ENCODE measurements around the gene RFX1. TPM values are rescaled to one million over a fixed set of nuclear protein-coding genes. Genes with fewer than 3 reads are reported as not detected.

Gene RFX1
- total and polyA plus RNA-seq, 9 of the 15 experiments (the other 6 are each of a cell fraction or from before 2014, with no cell fraction given), result 0.14 to 19.3 (median 1.2) TPM

DNA sequence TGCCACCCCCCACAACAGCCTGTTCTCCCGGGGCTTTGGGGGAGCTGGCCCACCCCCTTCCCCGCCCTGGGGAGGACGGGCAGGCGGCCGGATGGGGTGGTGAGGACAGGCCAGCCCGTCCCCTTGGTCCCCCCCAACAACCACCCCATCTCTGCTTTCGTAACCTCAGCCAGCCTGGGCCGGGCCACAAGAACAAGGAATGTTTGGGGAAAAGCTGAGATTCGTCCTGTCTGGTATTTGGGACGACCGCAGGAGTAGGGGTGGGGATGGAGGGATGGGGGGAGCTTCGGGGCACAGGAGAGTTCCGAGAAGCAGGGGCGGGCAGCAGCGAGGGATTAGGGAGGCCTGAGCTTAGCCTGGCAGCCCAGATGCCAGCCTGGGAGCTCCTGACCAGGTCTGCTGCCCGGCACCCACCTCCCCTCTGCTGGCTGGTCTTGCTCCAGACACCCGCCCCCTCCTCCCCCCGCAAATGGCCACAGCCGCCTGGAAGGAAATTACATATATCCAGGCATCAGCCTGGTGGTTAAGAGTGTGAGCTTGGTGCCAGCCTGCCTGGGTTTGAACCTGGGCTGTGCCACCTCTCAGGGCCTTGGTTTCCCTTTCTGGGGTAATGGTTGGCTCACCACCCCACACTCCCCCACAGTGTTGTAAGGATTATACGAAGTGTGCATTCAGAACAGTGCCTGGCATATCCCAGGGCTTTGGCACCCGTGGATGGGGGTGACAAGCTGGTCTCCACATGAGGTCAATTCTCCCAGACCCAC lies 67.6 kb downstream of the RFX1 start, which contains the start of gene PODNL1:
Gene PODNL1 (minus strand): TSS at position 117 of the 764 bp plus-strand sequence. CDS start 236 bp downstream, outside the sequence.
- Histone ChIP-seq H3K27me3 (ENCODE audit: control insufficient read depth in 2 of 2, insufficient read depth in 2 of 2, low read length in 2 of 2) (peaks cover 0 to 3% of the 10 kb centered on the region in 2 experiments; a peak in 2 of 5 replicates), H3K4me1 (replicated peaks in 1 of 2; ENCODE audit: control insufficient read depth in 2 of 2, insufficient read depth in 2 of 2, low read length in 2 of 2) (peaks cover 0 to 34% of the 10 kb centered on the region in 2 experiments; a peak in 4 of 5 replicates), H4K20me1 (replicated peaks; ENCODE audit: control insufficient read depth, insufficient read depth, low read length) (0 out of 2 replicates have a peak, but pooled peaks cover 4% of the 10 kb centered on the region), H3K4me2 (ENCODE audit: insufficient read depth, low read length) (no peak within 1 kb of the TSS), H3K9ac (ENCODE audit: insufficient read depth in 1 of 2, low read depth in 2 of 2, low read length in 2 of 2) (no peak within 1 kb of the TSS; a peak in 1 of 4 replicates), H3K9me3 (replicated peaks; ENCODE audit: control insufficient read depth, insufficient read depth, low read depth, low read length) (peaks cover 7% of the 10 kb centered on the region; the same call in 1 of the 2 replicates), H3K9me1 (ENCODE audit: control insufficient read depth, insufficient read depth, low read length) (no peaks in the 10 kb centered on the region), H3K4me3 (no peak within 1 kb of the TSS), H2AFZ (ENCODE audit: low read depth, low read length) (no peak within 1 kb of the TSS), H3K79me2 (ENCODE audit: control insufficient read depth, insufficient read depth, low read length) (no peaks in the 10 kb centered on the region), H3K27ac (ENCODE audit: extremely low read depth, low read depth, low read length) (no peak within 1 kb of the TSS), H3K36me3 (ENCODE audit: control insufficient read depth, insufficient read depth, low read length) (no peaks in the 10 kb centered on the region)
- ATAC-seq (no peak), FAIRE-seq (no peak), DNase-seq (ENCODE audit: extremely low read depth in 1 of 4, low spot score in 3 of 4) (no peak)
- in situ Hi-C loops (cut with MboI) (no loop called here), intact Hi-C loops (cut with micrococcal nuclease) (no loop called here)
- ChIA-PET POLR2A (no interaction called here), CTCF (ENCODE audit: low intra/inter-chr PET ratio) (no interaction called here)
- no peak for TF ChIP-seq SREBF1 (IDR thresholded peaks at IDR 0.05; ENCODE audit: borderline replicate concordance, low read depth, low read length)
- no peak for TF ChIP-seq ZNF354B (CRISPR knock-in tag; IDR thresholded peaks at IDR 0.05)
- no peak for TF ChIP-seq ZNF766 (CRISPR knock-in tag; conservative IDR thresholded peaks at IDR 0.05)
- TF ChIP-seq C11orf30 (IDR thresholded peaks at IDR 0.05; ENCODE audit: low read depth), result no peak
- TF ChIP-seq CC2D1A (IDR thresholded peaks at IDR 0.05), result no peak
- TF ChIP-seq, protein P1, sequence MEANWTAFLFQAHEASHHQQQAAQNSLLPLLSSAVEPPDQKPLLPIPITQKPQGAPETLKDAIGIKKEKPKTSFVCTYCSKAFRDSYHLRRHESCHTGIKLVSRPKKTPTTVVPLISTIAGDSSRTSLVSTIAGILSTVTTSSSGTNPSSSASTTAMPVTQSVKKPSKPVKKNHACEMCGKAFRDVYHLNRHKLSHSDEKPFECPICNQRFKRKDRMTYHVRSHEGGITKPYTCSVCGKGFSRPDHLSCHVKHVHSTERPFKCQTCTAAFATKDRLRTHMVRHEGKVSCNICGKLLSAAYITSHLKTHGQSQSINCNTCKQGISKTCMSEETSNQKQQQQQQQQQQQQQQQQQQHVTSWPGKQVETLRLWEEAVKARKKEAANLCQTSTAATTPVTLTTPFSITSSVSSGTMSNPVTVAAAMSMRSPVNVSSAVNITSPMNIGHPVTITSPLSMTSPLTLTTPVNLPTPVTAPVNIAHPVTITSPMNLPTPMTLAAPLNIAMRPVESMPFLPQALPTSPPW (CRISPR knock-in tag; IDR thresholded peaks at IDR 0.05), result peak; percentile 23; the same call in 1 of the 2 replicates
- WGBS (ENCODE audit: insufficient coverage, low coverage, missing lambda C conversion rate), result 11% methylated on average over 16 of the region's 21 CpGs
- no TSS peak for BruUV-seq (replicated peaks)
